Measurements from ENCODE around the gene IGF2BP2. TPM values are rescaled to one million over a fixed set of nuclear protein-coding genes. Genes with fewer than 3 reads are reported as not detected.
A peak's percentile ranks its signal among the peaks of the same experiment; 100 is the strongest.

The IGF2BP2 gene
- total and polyA plus RNA-seq, 2 of the 8 experiments (the other 6 are each of a cell fraction or from before 2014, with no cell fraction given) = 7.4 to 121 TPM

- no peak overlapping the region for H3K4me3 ChIP-seq (ENCODE audit: extremely low read depth in 1 of 4, insufficient read depth in 2 of 4, low read depth in 3 of 4, low read length in 4 of 4)
- H3K4ac ChIP-seq (replicated peaks; ENCODE audit: insufficient read length, low read depth, low read length) = no peak overlapping the region
- no peak overlapping the region for H3K18ac ChIP-seq (ENCODE audit: extremely low read depth, low read length)
- H3K36me3 ChIP-seq (ENCODE audit: control insufficient read depth in 2 of 4, insufficient read depth in 4 of 4, low read length in 3 of 4) = peaks cover 13 to 53% (median 34%) of the 10 kb centered on the region in 4 experiments
- 0 out of 2 replicates have a peak, but pooled peaks have one; percentile 38 for TF ChIP-seq POLR2AphosphoS5 (IDR thresholded peaks at IDR 0.05; ENCODE audit: low read depth, low read length)
- no peak for TF ChIP-seq RBBP5 (IDR thresholded peaks at IDR 0.05; ENCODE audit: borderline replicate concordance, low read depth, low read length)
- no peak for TF ChIP-seq CTCF (IDR thresholded peaks at IDR 0.05; ENCODE audit: control extremely low read depth in 1 of 3, insufficient read depth in 1 of 3, low read depth in 1 of 3, low read length in 3 of 3)
- TF ChIP-seq SIRT6 (IDR thresholded peaks at IDR 0.05; ENCODE audit: low read length) = no peak
- no peak for TF ChIP-seq ZNF274 (IDR thresholded peaks at IDR 0.05; ENCODE audit: borderline replicate concordance, extremely low read depth, low read length)
- TF ChIP-seq MAFK (IDR thresholded peaks at IDR 0.05; ENCODE audit: low read depth, low read length) = no peak
- no peak for TF ChIP-seq PHF8 (conservative IDR thresholded peaks at IDR 0.05; ENCODE audit: low read depth, low read length)
- no peak overlapping the region for H2BK20ac ChIP-seq (ENCODE audit: low read length)
- DNase-seq (ENCODE audit: low read depth in 1 of 2, low spot score in 2 of 2) (no peak), FAIRE-seq (no peak)
- H2BK12ac ChIP-seq (ENCODE audit: low read depth, low read length) = no peak overlapping the region
- no peak overlapping the region for H4K5ac ChIP-seq (ENCODE audit: insufficient read length, low read depth, low read length)
- no peaks in the 10 kb centered on the region for H3K79me1 ChIP-seq (ENCODE audit: low read depth, low read length)
- CTCF ChIA-PET (ENCODE audit: partially characterized antibody) = interaction anchor here (0.6 to 6.9 kb wide), 12 partner anchors 11 to 1186 kb away, joined by 3 to 67 read pairs (median 6); no protein-coding TSS in a partner anchor
- H4K8ac ChIP-seq (ENCODE audit: extremely low read depth, insufficient read depth, low read length) = no peak overlapping the region
- H3K4me1 ChIP-seq (replicated peaks in 1 of 4; ENCODE audit: control insufficient read depth in 3 of 4, insufficient read depth in 4 of 4, low read length in 3 of 4) = peaks cover 0 to 3% (median under 1%) of the 10 kb centered on the region in 4 experiments; a peak in 3 of 7 replicates
- no peak overlapping the region for H2AFZ ChIP-seq (ENCODE audit: low read length)
- H3K23me2 ChIP-seq (ENCODE audit: low read depth, low read length) = no peaks in the 10 kb centered on the region
- H3K9ac ChIP-seq (replicated peaks in 1 of 4; ENCODE audit: extremely low read depth in 1 of 4, low read depth in 3 of 4, low read length in 3 of 4) = no peak overlapping the region
- peaks cover 0 to 3% of the 10 kb centered on the region in 2 experiments for H4K20me1 ChIP-seq (replicated peaks in 1 of 2; ENCODE audit: control insufficient read depth in 1 of 2, insufficient read depth in 2 of 2, low read length in 2 of 2)
- no peak overlapping the region for H2AK5ac ChIP-seq (ENCODE audit: low read depth, low read length)
- H2BK120ac ChIP-seq (replicated peaks; ENCODE audit: low read depth, low read length) = no peak overlapping the region
- no peaks in the 10 kb centered on the region for H3K27me3 ChIP-seq (replicated peaks in 1 of 4; ENCODE audit: control insufficient read depth in 3 of 4, extremely low read depth in 1 of 4, insufficient read depth in 3 of 4, low read length in 3 of 4)
- 87% methylated on average over 8 of the region's 8 CpGs; no CpG with 5 or more reads in 1 of the 2 experiments for WGBS, 2 experiments (ENCODE audit: extremely low coverage in 1 of 2, insufficient coverage in 1 of 2, insufficient read length in 1 of 2, insufficient replicate concordance in 2 of 2, low coverage in 1 of 2, low lambda C conversion rate in 2 of 2, missing lambda C conversion rate in 1 of 2)
- H3K79me2 ChIP-seq (ENCODE audit: control insufficient read depth in 1 of 2, insufficient read depth in 2 of 2, low read length in 2 of 2) = no peaks in the 10 kb centered on the region
- H2BK15ac ChIP-seq (ENCODE audit: low read length) = no peak overlapping the region
- no peak overlapping the region for H2BK5ac ChIP-seq (ENCODE audit: low read depth, low read length)
- H3K14ac ChIP-seq (ENCODE audit: insufficient read length) = no peak overlapping the region
- H4K91ac ChIP-seq (replicated peaks; ENCODE audit: insufficient read length, low read length) = no peak overlapping the region
- no peaks in the 10 kb centered on the region for H3K9me3 ChIP-seq (ENCODE audit: insufficient read depth in 2 of 2, low read depth in 1 of 2, low read length in 1 of 2)
- POLR2A ChIA-PET (ENCODE audit: partially characterized antibody) = interaction anchor here (3.5 kb wide), 1 partner anchor 8 kb away, joined by 11 read pairs; no protein-coding TSS in a partner anchor
- no peak overlapping the region for H3K56ac ChIP-seq (replicated peaks; ENCODE audit: insufficient read length, low read depth, low read length)
- H3K4me2 ChIP-seq (ENCODE audit: insufficient read depth in 1 of 2, low read depth in 2 of 2, low read length in 2 of 2) = no peak overlapping the region
- H3K23ac ChIP-seq (ENCODE audit: insufficient read length) = no peak overlapping the region
- no peak overlapping the region for H3K27ac ChIP-seq (ENCODE audit: low read depth, low read length)
Measured at GRCh38 chr3:185658504-185658912, 166.3 kb downstream of the IGF2BP2 start.

All from H1 (cell line).